B cell (primary cell): Measurements from ENCODE around the gene POFUT2.

Experiments used
- EZH2 ChIP-seq: IDR thresholded peaks from 2 replicates; pipeline ENCODE4 v1.6.1; 2012; ENCODE audit warnings: borderline replicate concordance, low read depth, mild to moderate bottlenecking, moderate library complexity, low read length; ENCODE audit not compliant: insufficient read depth, poor library complexity, severe bottlenecking
- TF ChIP-seq, protein P1 (sequence below): fragments of 200-600 bp; IDR thresholded peaks from one replicate; pipeline ENCODE4 v1.8.0; 2022; ENCODE audit warnings: antibody characterized with exemption, mild to moderate bottlenecking

- TF ChIP-seq, protein P1, sequence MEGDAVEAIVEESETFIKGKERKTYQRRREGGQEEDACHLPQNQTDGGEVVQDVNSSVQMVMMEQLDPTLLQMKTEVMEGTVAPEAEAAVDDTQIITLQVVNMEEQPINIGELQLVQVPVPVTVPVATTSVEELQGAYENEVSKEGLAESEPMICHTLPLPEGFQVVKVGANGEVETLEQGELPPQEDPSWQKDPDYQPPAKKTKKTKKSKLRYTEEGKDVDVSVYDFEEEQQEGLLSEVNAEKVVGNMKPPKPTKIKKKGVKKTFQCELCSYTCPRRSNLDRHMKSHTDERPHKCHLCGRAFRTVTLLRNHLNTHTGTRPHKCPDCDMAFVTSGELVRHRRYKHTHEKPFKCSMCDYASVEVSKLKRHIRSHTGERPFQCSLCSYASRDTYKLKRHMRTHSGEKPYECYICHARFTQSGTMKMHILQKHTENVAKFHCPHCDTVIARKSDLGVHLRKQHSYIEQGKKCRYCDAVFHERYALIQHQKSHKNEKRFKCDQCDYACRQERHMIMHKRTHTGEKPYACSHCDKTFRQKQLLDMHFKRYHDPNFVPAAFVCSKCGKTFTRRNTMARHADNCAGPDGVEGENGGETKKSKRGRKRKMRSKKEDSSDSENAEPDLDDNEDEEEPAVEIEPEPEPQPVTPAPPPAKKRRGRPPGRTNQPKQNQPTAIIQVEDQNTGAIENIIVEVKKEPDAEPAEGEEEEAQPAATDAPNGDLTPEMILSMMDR = no peak
- TF ChIP-seq EZH2 = no peak
These were observed 51.2 kb downstream of the POFUT2 start for GRCh38 chr21:45236481-45236880.
